ENCODE results near the gene HS1BP3.

The HS1BP3 gene

GRCh38 chr2:20663196-20664070, 12.5 kb upstream of the HS1BP3 start:
- DNase-seq (ENCODE audit: low read depth): no peak

- no peak for DNase-seq (ENCODE audit: low read depth)
Observed at GRCh38 chr2:20662308-20662937, 11.5 kb upstream of the HS1BP3 start.

- peak; percentile 62 for DNase-seq (ENCODE audit: low read depth)
Observed at GRCh38 chr2:20661421-20662307, 10.8 kb upstream of the HS1BP3 start.

- no peak for DNase-seq (ENCODE audit: low read depth)
Observed at GRCh38 chr2:20660506-20661420, 9.9 kb upstream of the HS1BP3 start.

- no peak for DNase-seq (ENCODE audit: low read depth)
Observed at GRCh38 chr2:20657522-20658235, 6.8 kb upstream of the HS1BP3 start.

- no peak for DNase-seq (ENCODE audit: low read depth)
Observed at GRCh38 chr2:20656561-20656960, 5.7 kb upstream of the HS1BP3 start.

GRCh38 chr2:20654535-20654813, 3.6 kb upstream of the HS1BP3 start:
- no peak for DNase-seq (ENCODE audit: low read depth)

- DNase-seq (ENCODE audit: low read depth): no peak
Observed at GRCh38 chr2:20653695-20654534, 3.0 kb upstream of the HS1BP3 start.

GRCh38 chr2:20652673-20653575, 2.0 kb upstream of the HS1BP3 start:
- no peak for DNase-seq (ENCODE audit: low read depth)

GRCh38 chr2:20652141-20652540, 1.2 kb upstream of the HS1BP3 start:
- DNase-seq (ENCODE audit: low read depth): no peak

- DNase-seq (ENCODE audit: low read depth): no peak
Observed at GRCh38 chr2:20651731-20652099, 817 bp upstream of the HS1BP3 start.

GRCh38 chr2:20650393-20650876, 463 bp downstream of the HS1BP3 start:
- DNase-seq (ENCODE audit: low read depth): peak; percentile 42

GRCh38 chr2:20649976-20650375, 922 bp downstream of the HS1BP3 start:
- no peak for DNase-seq (ENCODE audit: low read depth)

- no peak for DNase-seq (ENCODE audit: low read depth)
Observed at GRCh38 chr2:20649576-20649975, 1.3 kb downstream of the HS1BP3 start.

GRCh38 chr2:20648831-20649230, 2.1 kb downstream of the HS1BP3 start:
- no peak for DNase-seq (ENCODE audit: low read depth)

GRCh38 chr2:20648206-20648605, 2.7 kb downstream of the HS1BP3 start:
- no peak for DNase-seq (ENCODE audit: low read depth)

GRCh38 chr2:20647738-20648137, 3.2 kb downstream of the HS1BP3 start:
- DNase-seq (ENCODE audit: low read depth): no peak

- no peak for DNase-seq (ENCODE audit: low read depth)
Observed at GRCh38 chr2:20647211-20647610, 3.7 kb downstream of the HS1BP3 start.

- no peak for DNase-seq (ENCODE audit: low read depth)
Observed at GRCh38 chr2:20646446-20646845, 4.5 kb downstream of the HS1BP3 start.

Data from amniotic epithelial cell (primary cell).